Hematopoietic multipotent progenitor cell (in vitro differentiated cells): ENCODE data around the gene MAST4. TPM values are rescaled to one million over a fixed set of nuclear protein-coding genes. Genes with fewer than 3 reads are reported as not detected.

ENCODE experiments used
- DNase-seq, 3 donors: peaks; one replicate each; pipeline ENCODE4 v3.0.0-alpha.2; 2011 to 2015; ENCODE audit warnings: low read depth in 2 of 3, low spot score in 2 of 3
- total RNA-seq: library from RNA; depleted of rRNA; stranded (reverse); fragments of >200 nt; gene quantifications from one replicate; pipeline ENCODE4 v1.2.3, GENCODE V29; 2012

The MAST4 gene
- total RNA-seq, 1 donor = 19.9 TPM

DNA sequence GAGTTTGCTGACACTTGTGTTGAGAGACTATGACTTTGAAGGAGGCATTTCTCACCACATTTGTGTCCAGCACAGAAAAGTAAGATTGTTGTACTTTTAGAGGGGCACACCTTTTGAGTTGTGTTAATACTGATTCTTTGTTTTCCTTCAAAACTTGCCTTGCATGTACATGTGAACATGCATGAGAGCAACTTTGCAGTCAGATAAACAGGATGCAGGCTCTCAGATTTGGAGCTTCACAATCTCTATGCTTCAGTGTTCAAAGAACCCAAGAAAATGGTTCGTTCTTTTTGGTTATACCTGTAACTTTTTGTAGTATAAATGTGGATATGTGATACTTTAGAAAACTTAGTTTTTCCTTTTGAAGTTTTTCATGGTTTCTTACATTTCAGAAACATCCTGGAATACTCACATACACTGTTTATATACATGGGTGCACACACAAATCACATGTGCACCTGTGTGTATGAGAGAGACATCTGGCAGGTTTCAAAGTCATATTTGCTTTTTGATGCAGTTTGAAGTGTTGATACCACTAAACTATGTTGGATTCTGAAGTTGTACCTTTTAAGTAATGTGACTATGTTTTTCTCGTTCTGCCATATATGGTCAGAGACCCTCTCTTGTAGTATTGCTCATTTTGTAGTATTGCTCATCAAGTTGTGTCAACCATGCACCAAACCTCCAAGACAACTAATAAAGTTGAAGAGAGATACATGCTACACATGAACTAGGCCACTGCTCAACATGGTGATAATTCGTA is 409.7 kb downstream of the MAST4 start:
- no peak for DNase-seq

DNA sequence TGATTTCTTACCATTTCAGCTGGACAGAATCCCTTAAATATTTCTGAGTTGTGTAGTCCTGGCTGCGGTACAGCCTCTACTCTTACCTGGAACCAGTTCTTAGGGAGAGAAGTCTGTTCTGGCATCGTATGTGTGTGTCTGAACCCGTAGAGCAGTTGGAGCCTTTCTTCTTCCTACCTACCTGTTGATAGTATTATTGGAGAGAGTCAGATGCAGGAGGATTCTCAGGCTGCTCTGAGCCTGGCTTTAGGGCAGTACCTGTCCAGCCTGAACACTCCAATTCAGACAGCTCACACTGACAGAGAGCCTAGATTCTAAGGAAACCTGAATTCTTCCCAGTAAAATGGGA is 410.3 kb downstream of the MAST4 start:
- DNase-seq = no peak

DNA sequence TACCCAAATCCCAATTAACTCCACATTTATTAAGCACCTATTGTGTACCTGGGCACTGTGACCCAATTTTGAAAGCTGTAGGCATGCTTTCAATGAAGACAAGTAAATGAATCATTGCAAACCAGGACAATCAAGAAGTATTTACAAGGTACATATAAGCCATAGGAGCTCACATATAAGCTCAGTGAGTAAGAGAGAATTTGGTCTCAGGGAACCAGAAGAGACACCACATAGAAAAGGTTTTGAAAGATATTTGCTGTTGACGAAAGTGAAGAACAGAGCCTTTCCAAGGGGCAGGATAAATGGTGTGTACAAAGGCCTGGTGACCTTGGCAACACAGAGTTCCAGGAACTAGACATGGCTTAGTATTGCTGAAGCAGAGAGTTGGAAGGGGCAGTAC is 412.8 kb downstream of the MAST4 start:
- no peak for DNase-seq

DNA sequence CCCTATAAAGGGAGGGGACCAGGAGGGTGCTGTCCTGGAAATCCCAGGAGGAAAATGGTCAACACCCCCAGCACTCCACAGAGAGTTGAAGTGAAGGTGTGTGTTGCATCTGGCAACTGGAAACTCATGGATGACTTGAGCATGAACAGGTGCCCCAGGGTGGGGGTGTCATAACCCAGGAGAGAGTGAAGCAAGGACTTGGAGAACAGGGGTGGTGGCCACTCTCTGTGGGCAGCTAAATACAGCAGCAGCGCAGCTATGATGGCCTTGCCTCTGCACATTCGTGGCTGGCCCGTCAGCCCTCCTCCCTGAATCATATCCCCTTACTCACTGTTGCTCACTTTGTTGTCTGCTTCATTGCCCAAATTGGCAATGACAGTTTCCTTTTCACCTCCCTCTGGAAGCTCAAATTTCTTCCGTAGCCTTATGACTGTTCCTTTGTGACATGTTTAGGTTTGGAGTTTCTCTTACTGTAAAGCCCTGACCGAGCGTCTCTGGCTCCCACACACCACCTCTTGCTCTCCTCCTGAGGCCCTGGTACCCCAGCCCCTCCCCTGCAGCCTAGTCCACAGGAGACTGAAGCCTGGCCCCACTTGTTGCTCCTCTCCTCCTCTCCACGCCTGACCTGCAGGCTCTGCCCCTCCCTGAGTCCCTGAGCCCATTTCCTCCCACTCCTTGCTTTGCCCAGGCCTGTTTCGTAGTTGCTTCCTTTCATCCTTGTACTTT is 414.7 kb downstream of the MAST4 start:
- DNase-seq = no peak

DNA sequence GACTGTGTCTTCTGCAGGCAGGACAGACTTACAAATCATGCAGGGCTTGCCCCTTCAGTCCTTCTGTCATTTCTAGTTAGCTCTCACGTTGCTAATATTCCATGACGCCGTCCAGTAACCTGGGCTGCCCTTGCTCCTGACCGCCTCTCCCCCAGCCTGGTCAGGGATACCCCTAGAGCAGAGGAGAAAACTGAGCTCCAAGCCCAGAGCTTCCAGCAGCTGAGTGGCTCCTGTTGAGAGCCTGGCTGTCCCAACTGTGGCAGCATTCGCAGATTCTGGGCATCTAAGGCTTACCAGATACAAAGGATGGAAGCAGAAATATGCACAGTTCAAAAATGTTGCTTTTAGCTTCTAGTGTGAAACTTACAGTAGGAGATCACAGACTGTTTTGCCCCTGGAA is 415.2 kb downstream of the MAST4 start:
- DNase-seq = no peak

DNA sequence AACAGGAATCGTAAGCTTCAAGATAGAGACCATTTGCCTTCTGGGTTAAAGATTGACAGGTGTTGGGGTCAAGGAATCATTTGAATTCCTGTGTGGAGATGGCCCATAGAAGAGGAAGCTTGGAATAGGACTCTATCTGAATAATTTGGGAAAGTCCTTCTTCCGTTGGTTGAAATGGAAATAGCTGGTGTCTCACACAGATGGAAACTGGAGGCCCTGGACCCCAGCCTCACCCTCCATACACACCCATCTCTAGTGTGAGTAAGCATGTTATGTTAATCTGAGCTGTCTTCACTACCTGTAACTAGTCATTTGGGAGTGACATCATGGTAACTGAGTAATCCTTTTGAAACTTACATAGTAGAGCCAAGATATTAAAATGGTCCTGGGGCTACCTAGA is 416.0 kb downstream of the MAST4 start:
- no peak for DNase-seq

DNA sequence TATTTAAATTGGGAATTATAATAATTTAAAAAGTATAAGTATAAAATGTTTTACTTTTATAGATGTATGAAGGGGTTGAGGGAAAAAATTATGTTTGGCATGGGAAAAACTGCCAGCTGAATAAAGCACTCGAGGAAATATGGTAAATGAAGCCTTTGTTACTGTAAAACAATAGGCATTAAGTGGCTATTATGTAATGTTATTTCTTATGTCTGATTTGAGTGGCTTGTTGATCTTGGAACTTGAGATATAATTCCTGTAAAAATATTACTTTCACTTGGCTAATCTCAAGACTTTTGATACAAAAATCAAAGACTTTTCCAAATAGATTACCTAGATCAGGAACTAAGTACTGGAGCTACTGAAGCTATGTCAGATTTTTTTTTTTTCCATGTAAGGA is 417.5 kb downstream of the MAST4 start:
- DNase-seq = no peak

DNA sequence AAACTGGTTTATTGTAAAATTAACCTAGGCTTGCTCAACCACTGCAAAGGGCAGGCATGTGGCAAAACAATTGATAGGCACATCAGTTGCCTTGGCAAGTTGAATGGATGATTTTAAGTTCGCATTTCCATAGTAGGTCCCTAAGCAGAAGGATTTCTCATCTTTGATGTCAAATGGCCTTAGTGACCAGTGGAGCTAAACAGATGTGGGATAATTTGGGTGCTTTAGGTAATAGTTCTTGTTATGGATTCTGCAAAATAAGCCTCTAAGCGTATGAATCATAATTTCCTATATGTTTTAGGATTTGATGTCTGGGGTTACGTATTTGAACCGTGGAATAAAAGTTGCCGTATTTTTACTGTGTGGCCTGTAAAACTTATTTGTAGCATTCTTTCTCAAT is 418.0 kb downstream of the MAST4 start:
- DNase-seq = no peak

DNA sequence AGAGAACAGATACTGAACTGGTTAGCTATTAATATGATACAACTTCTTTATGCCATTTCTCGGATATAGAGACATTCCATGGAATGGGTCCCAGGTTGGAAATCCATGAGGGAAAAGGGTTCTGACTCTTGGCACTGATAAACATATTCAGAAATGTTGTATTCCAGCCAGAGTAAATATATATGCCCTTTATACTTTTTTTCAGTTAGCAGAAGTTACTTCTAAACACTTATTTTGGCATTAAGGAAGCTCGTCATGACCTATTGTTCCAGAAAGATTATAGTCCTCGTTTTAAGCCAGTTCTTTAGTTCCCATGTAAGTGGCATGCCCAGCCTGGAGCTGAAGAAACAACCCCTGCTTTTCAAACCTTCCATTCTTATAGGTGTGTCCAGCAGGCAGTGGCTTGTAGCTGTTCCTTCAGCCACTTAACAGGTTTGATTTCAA is 418.8 kb downstream of the MAST4 start:
- DNase-seq = no peak

DNA sequence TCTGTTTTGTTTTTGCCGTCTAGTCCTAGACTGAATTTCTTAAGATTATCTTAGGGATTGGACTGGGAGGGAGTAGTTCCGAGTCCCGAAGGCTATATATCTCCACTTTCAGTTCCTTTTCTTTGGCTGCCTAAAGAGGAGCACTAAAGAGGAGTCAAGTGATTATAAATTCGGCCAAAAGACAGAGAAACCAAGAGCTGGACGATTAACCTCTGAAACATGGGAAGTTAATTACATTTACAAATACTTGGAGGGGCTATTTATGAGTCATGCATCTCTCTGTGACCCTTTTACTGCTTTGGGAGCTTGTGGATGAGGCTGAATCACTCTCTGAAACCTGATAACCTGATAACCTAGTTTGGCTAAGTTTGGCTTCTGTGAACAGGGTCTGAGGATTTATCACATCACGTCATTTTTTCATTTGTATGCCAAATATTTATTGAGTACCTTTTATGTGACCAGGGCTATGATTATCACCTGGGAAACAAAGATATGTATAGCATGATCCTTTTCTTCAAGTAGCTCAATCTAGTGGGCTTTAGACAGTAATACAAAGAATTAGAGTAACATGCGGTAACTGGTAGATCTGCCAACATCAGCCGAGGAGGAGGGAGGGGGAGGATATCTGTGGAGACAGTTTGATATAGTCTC is 419.5 kb downstream of the MAST4 start:
- DNase-seq = no peak

DNA sequence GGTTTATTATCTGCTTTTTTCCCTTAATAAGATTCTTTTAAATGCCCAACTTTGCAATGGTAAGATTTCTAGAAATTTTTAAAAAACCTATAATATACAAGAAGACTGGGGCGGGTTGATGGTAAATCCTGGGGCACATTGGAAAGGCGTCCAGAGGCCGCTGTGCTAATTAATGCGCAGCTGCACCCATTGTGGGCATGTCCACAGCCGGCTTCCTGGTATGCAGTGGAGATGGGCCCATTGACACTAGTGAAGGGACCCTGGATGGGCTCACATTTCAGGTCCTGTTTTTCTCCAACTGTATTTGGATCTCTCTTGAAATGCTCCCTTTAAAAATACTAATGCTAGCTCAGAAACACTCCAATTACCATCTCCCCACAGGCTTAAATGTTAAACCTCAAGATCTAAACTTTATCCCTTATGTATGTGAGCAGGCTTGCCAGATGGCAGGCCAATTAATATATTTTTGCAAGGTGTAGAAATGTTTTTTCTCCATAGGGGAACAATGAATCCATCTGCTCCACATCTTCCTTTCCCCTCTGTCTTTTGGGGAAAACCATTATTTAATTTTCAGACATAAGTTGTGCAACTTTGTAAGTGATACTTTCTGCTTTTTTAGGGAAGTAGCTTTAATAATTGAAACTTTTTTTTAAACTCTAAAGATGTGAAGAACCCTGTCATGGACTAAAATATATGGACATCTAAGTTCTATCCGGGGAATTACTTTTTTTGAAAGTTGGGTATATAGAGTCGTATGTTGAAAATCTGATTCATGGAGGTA is 423.1 kb downstream of the MAST4 start:
- DNase-seq = no peak

DNA sequence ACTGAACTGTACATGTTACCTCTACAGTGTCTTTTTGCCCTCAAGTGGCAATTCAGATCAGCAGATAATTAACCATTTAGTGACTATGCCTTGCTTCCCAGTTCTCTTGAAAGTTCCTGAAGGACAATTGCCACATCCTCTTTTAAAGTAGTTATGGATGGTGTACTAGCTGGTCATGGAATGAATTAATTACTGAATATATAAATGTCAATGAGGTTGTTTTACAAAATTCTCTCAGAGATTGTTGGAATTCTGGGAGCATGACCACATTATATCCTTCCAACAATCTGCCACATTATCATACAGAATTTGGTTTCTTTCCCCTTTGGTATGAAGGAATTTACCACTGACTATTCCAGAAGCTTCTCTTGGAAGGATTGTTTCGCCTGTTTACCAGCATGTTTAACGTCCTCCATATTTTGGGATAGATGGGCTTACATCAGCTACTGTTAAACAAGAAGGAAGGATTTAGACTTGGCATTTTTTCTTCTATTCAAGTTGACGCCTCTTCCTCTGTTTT is 424.0 kb downstream of the MAST4 start:
- DNase-seq = no peak

DNA sequence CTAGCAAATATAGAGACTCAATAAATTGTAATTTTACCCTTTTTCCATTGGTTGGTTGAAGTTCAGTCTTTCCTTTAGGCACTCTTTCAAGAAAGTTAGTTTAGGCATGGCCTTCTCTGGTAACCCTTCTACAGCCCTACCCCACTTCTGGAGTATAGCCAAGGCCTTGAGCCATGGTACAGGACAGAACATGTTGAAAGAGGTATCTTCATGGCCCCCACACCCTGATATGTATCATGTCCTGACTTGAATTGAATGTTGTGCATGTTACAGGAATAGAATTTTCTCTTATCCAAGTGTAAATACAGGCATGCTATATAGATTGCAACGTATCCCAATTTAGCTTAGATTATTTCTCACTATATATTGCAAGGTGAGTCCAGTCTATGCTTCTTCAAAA is 424.8 kb downstream of the MAST4 start:
- DNase-seq = no peak

DNA sequence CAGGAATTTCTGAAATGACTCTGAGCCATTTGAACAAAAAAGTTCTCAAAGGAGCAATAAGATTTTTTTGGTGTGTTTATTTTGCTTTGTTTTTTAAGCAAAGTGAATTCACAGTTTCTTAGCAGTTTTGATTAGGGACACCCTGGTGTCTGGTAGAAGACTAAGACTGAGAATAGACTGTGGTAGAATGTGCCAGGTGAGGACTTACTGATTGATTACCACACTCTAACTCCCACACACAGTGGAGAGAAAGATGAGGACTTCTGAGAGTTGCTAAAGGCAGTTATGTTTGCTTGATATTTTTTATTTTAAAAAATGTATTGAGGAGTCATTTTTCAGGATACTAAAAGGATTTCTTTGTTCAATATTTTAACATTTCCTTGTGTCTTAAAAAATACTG is 425.3 kb downstream of the MAST4 start:
- DNase-seq = no peak

DNA sequence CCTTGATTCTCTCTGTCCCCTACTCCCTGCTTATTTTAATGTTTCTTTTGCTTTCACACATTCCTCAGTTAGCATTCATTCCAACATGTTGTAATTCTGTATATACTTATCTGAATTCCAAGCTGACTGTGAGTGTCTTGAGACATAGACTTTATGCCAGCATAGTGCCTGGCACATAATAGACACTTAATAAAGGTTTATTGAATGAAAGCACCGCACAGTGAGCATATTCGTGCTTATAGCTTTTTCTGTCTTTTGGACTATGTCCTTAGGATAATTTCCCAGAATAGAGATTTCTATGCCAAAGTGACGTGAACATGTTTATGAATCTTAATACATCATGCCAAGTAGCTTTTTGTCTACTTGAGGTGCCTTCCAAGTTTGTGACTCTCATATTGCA is 425.8 kb downstream of the MAST4 start:
- DNase-seq = no peak

DNA sequence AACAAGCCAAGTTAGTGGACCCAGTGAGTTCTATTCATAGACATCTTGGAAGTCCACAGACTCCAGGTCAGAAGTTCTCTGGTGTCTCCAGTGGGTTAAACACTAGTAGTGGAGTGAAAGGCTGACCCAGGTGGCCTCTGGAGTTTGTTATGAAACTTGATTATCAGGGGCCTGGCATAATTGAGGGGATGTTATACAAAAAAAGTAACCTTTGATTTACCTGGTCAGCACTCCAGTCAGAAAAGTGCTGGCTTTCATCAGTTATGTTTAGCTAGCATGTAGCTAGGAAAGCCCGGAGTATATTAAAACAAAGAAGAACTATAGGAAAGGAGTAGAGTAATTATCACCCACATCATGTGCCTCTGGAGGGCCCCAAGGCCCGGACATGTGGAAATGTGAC is 429.3 kb downstream of the MAST4 start:
- DNase-seq = no peak

DNA sequence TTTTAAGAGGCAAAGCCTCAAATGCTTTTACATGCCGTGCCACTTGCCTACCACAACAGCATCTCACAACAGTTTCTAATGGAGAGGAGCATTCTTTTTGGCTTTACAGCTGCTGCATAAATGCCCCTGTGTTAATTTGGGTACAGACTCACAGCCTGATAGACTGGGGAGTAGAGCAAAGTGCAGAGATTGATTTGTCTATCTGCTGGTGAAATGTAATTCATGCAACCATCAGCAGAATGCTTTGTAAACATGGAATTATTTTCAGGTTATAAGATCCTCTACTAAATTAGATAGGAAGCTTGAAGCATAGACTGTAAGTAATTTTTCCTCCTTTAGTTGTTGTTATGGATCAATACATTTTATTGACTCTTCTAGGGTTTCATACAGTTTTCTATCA is 430.1 kb downstream of the MAST4 start:
- DNase-seq = no peak

DNA sequence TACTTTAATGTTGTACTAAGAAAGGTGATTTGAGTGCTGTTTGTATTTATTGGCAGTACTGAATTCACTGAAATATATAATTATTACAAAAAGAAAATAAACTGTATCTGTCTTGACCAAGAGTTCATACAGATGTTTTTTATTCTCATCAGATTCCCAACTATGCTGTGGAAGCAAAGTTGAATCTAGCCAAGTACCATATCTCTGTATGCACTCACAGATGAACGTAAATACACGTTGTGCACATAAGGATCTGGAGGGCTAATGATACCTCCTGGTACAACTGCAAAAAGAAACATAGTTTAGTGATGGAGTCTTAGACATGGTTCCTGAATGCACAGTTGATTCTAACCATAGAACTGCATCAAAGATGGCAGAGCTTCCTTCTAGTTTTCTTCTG is 431.0 kb downstream of the MAST4 start:
- no peak for DNase-seq

DNA sequence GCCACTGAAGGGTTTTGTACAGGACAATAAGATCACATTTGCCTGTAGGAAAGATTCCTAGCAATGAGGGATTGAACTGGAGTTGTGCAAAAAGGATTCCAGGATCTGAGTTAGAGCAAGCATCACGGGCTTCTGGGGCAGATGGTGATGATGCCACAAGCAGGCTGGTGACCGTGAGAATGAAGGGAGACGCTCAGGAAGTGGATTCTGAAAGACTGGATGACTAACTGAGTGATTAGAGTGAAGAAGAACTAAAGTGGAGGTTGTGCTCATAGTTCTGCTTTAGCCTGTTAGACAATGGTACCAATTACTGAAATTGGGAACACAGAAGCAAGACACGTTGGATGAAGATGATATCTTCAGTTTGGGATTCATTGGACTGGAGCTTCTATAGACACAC is 432.2 kb downstream of the MAST4 start:
- no peak for DNase-seq

DNA sequence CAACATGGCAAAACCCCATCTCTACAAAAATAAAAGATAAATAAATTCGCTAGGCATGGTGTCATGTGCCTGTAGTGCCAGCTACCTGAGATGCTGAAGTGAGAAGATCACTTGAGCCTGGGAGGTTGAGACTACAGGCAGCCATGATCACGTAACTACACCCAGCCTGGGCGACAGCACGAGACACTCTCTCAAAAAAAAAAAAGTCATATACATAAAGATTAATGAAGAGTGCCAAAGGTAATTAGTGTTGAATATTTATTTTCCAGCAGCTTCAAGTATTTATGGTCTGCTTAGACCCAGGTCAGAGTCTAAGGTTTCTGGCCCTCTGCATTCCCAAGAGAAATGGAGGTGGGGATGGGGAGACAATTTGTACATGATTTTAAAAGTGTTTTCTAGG is 432.7 kb downstream of the MAST4 start:
- no peak for DNase-seq

DNA sequence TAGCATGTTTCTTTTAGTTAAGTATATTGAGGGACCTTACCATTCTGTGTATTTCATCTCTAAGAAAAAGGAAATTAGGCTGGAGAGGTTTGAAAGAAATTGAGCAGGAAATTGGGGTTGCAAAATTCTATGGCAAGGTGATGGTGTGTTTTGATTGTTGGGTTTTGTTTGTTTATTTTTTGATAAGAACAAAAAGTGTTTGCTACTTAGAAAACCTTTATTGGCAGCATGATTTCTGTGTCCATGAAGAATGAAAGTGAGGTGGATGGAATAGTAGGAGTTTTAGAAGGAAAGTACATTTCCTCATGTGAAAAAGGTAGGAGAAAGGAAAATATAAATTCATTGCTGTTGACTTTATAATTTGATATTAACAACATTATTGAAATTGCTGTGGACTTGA is 433.3 kb downstream of the MAST4 start:
- DNase-seq = no peak
